SU-DHL-6 (cell line): ENCODE results near the gene RBM15.

Source experiments
- CTCF ChIP-seq: fragments of 200-600 bp; sonication (generic); IDR thresholded peaks from one replicate; pipeline ENCODE4 v1.5.1; 2017; ENCODE audit warnings: antibody characterized with exemption, mild to moderate bottlenecking, low read length, moderate library complexity; ENCODE audit not compliant: insufficient read depth, poor library complexity, severe bottlenecking
- EZH2phosphoT487 ChIP-seq: fragments of 200-600 bp; sonication (generic), shearing (Covaris generic); conservative IDR thresholded peaks from 2 replicates; pipeline ENCODE4 v1.6.1; 2018; ENCODE audit warnings: mild to moderate bottlenecking, antibody characterized with exemption, low read length, moderate library complexity, mixed read lengths

DNA sequence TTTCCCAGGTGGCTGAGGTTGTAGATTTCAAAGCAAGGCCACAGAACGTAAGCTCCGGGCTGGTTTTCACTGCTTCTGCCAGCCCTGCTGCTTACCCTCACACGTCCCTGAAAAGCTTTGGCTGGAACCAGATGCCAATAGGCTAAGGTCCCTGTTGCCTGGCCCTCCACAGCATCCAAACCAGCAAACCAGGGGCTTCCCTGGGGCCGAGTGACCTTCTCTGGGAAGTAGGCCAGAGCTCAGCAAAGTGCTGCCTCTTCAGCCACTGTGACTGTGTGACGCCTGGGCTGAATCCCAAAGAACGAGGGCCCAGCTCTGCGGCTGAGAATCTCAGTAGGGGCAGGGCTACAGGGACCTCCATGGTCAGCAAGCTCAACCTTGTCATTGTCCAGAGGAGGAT lies 28.9 kb upstream of the RBM15 start:
- TF ChIP-seq CTCF (no peak), EZH2phosphoT487 (no peak)
